Subcutaneous adipose tissue (tissue), 4 donors: ENCODE data around the gene ATP10B. TPM values are rescaled to one million over a fixed set of nuclear protein-coding genes. Genes with fewer than 3 reads are reported as not detected.

Source experiments
- total RNA-seq, 4 donors: library from RNA; depleted of rRNA; stranded (reverse); fragments of >200 nt; gene quantifications; one replicate each; pipeline ENCODE4 v1.1.0, GENCODE V29; 2016
- TF ChIP-seq, protein P1 (sequence below): fragments of 450-650 bp; IDR thresholded peaks from one replicate; pipeline ENCODE4 v1.5.1; 2016; ENCODE audit warnings: low read depth, mild to moderate bottlenecking, control low read depth, antibody characterized with exemption, moderate library complexity

Gene ATP10B
- total RNA-seq, 4 donors from 2014 or later, result under 0.01 TPM; not detected in 3

- TF ChIP-seq, protein P1, sequence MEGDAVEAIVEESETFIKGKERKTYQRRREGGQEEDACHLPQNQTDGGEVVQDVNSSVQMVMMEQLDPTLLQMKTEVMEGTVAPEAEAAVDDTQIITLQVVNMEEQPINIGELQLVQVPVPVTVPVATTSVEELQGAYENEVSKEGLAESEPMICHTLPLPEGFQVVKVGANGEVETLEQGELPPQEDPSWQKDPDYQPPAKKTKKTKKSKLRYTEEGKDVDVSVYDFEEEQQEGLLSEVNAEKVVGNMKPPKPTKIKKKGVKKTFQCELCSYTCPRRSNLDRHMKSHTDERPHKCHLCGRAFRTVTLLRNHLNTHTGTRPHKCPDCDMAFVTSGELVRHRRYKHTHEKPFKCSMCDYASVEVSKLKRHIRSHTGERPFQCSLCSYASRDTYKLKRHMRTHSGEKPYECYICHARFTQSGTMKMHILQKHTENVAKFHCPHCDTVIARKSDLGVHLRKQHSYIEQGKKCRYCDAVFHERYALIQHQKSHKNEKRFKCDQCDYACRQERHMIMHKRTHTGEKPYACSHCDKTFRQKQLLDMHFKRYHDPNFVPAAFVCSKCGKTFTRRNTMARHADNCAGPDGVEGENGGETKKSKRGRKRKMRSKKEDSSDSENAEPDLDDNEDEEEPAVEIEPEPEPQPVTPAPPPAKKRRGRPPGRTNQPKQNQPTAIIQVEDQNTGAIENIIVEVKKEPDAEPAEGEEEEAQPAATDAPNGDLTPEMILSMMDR, result no peak
Observed at GRCh38 chr5:160605266-160605665, 246.7 kb downstream of the ATP10B start.

- TF ChIP-seq, protein P1, result no peak
Observed at GRCh38 chr5:160604484-160604883, 247.5 kb downstream of the ATP10B start.

GRCh38 chr5:160602744-160603143 is 249.3 kb downstream of the ATP10B start:
- TF ChIP-seq, protein P1, result no peak

GRCh38 chr5:160601046-160601445 is 251.0 kb downstream of the ATP10B start:
- TF ChIP-seq, protein P1, result no peak

DNA sequence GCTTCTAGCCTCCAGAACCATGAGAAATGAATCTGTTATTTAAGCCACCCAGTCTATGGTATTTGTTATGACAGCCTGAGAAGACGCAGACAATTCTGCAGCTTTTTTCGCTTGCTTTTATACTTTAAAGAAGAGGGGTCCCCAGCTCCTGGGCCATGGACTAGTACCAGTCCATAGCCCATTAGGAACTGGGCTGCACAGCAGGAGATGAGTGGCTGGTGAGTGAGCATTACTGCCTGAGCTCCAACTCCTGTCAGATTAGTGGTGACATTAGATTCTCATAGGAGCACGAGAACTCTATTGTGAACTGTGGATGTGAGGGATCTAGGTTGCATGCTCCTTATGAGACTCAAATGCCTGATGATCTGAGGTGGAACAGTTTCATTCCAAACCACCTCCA is 278.7 kb downstream of the ATP10B start:
- TF ChIP-seq, protein P1, result no peak

- TF ChIP-seq, protein P1, result no peak
Observed at GRCh38 chr5:160567031-160567705, 284.8 kb downstream of the ATP10B start.

- TF ChIP-seq, protein P1, result no peak
Observed at GRCh38 chr5:160565376-160565775, 286.6 kb downstream of the ATP10B start.
